MCF 10A (cell line): Measurements from ENCODE around the gene FOXP1. TPM values are rescaled to one million over a fixed set of nuclear protein-coding genes. Genes with fewer than 3 reads are reported as not detected.

Experiments
- BruUV-seq: library from RNA; stranded (reverse); fragments of 400-500 nt; replicated peaks from 2 replicates; lab custom pipeline; 2021; lab: Mats Ljungman, UMichigan
- CTCF ChIA-PET: fragments of 300-600 bp; sonication (Branson Sonifier 250); formaldehyde crosslinking; extraction: SDS; loops from one replicate; lab custom pipeline; 2021; ENCODE audit warnings: antibody characterized with exemption, inconsistent platforms; lab: Yijun Ruan, JAX
- POLR2A ChIA-PET: fragments of 300-600, 350-650 bp; sonication (Branson Sonifier 250); formaldehyde crosslinking; extraction: SDS; loops from one replicate; lab custom pipeline; 2020; ENCODE audit warnings: antibody characterized with exemption, inconsistent platforms; lab: Yijun Ruan, JAX
- DNase-seq: peaks from one replicate; pipeline ENCODE4 v3.0.0-alpha.2; 2018; ENCODE audit not compliant: unreplicated experiment
- H3K27ac Mint-ChIP-seq: one replicate; pipeline ENCODE4 v1.8.0; 2022; ENCODE audit warnings: mild to moderate bottlenecking, low read depth, mixed read lengths; ENCODE audit not compliant: unreplicated experiment
- H3K27me3 Mint-ChIP-seq: one replicate; pipeline ENCODE4 v1.8.0; 2022; ENCODE audit warnings: mixed read lengths; ENCODE audit not compliant: insufficient read depth, unreplicated experiment
- H3K36me3 Mint-ChIP-seq: one replicate; pipeline ENCODE4 v1.8.0; 2022; ENCODE audit warnings: mild to moderate bottlenecking, moderate library complexity, mixed read lengths; ENCODE audit not compliant: insufficient read depth, unreplicated experiment
- H3K4me1 Mint-ChIP-seq: one replicate; pipeline ENCODE4 v1.8.0; 2022; ENCODE audit warnings: mixed read lengths; ENCODE audit not compliant: insufficient read depth, unreplicated experiment
- H3K4me3 Mint-ChIP-seq: one replicate; pipeline ENCODE4 v1.8.0; 2022; ENCODE audit warnings: mild to moderate bottlenecking, moderate library complexity, mixed read lengths; ENCODE audit not compliant: unreplicated experiment
- H3K9me3 Mint-ChIP-seq: one replicate; pipeline ENCODE4 v1.8.0; 2022; ENCODE audit warnings: mixed read lengths; ENCODE audit not compliant: unreplicated experiment
- intact Hi-C: fragments of 100-400 bp; cut with micrococcal nuclease; formaldehyde crosslinking; loops from 2 replicates; pipeline ENCODE4 v1.14.1; 2022
- total RNA-seq: library from RNA; stranded (reverse); gene quantifications from 2 replicates; pipeline ENCODE4 v1.2.3, GENCODE V29; 2022
- TF ChIP-seq, protein P1 (sequence below): fragments of 200-600 bp; IDR thresholded peaks from one replicate; pipeline ENCODE4 v1.8.0; 2022; ENCODE audit warnings: antibody characterized with exemption, mild to moderate bottlenecking; ENCODE audit not compliant: unreplicated experiment

The FOXP1 gene
- total RNA-seq, 1 experiment from 2014 or later = 49.0 TPM

- Mint-ChIP-seq H3K27me3 (no peaks in the 10 kb centered on the region), H3K4me3 (no peak overlapping the region), H3K27ac (no peak overlapping the region), H3K4me1 (peaks cover 14% of the 10 kb centered on the region), H3K9me3 (no peaks in the 10 kb centered on the region), H3K36me3 (peaks cover 11% of the 10 kb centered on the region)
- no peak for DNase-seq
- CTCF ChIA-PET = interaction anchor here (0.6 kb wide), 1 partner anchor 169 kb away, joined by 3 read pairs; no protein-coding TSS in a partner anchor
- TF ChIP-seq, protein P1, sequence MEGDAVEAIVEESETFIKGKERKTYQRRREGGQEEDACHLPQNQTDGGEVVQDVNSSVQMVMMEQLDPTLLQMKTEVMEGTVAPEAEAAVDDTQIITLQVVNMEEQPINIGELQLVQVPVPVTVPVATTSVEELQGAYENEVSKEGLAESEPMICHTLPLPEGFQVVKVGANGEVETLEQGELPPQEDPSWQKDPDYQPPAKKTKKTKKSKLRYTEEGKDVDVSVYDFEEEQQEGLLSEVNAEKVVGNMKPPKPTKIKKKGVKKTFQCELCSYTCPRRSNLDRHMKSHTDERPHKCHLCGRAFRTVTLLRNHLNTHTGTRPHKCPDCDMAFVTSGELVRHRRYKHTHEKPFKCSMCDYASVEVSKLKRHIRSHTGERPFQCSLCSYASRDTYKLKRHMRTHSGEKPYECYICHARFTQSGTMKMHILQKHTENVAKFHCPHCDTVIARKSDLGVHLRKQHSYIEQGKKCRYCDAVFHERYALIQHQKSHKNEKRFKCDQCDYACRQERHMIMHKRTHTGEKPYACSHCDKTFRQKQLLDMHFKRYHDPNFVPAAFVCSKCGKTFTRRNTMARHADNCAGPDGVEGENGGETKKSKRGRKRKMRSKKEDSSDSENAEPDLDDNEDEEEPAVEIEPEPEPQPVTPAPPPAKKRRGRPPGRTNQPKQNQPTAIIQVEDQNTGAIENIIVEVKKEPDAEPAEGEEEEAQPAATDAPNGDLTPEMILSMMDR = no peak
- BruUV-seq = no TSS peak
- POLR2A ChIA-PET = no interaction called here
- intact Hi-C loops = no loop called here
Observed at GRCh38 chr3:71559021-71559420, 24.5 kb downstream of the FOXP1 start.

DNA sequence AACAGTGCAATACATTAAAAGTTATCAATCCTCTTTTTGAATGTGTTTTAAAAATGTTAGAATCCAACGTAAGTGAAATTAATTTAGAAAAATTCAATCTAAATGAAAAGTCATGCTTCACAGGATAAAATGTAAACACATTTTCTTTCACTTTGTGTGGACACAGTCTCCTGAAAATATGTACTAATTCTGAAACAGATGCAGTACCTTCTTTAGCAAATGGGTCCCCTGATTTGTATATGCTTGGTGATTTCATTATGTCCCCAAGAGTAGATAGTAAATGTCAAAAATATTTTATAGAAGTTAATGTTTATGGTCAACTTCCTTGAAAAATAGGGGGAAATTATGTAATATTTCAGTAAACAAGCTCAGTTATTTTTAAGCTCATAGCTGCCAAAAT is 28.9 kb downstream of the FOXP1 start:
- ChIA-PET CTCF (interaction anchor here (0.6 kb wide), 1 partner anchor 361 kb away, joined by 3 read pairs; no protein-coding TSS in a partner anchor), POLR2A (interaction anchor here (0.7 to 1.7 kb wide), 4 partner anchors 11 to 25 kb away, joined by 3 to 6 read pairs (median 4); no protein-coding TSS in a partner anchor)
- TF ChIP-seq, protein P1 = no peak
- H3K9me3 Mint-ChIP-seq = no peaks in the 10 kb centered on the region
- H3K27me3 Mint-ChIP-seq = no peaks in the 10 kb centered on the region
- BruUV-seq = no TSS peak
- peaks cover 5% of the 10 kb centered on the region for H3K36me3 Mint-ChIP-seq
- DNase-seq = no peak
- no peak overlapping the region for H3K4me3 Mint-ChIP-seq
- no peak overlapping the region for H3K27ac Mint-ChIP-seq
- intact Hi-C loops = no loop called here
- H3K4me1 Mint-ChIP-seq = peaks cover 12% of the 10 kb centered on the region

- intact Hi-C loops = no loop called here
Observed at GRCh38 chr3:71551311-71551919, 32.1 kb downstream of the FOXP1 start.

GRCh38 chr3:71549951-71550350 is 33.6 kb downstream of the FOXP1 start:
- TF ChIP-seq, protein P1 = no peak
- ChIA-PET CTCF (interaction anchor here (0.6 kb wide), 2 partner anchors 392 to 1142 kb away, joined by 3 to 4 read pairs; no protein-coding TSS in a partner anchor), POLR2A (interaction anchor here (1.1 to 3.9 kb wide), 4 partner anchors 13 to 102 kb away, joined by 3 to 18 read pairs (median 4); no protein-coding TSS in a partner anchor)
- Mint-ChIP-seq H3K27ac (no peak overlapping the region), H3K4me1 (peaks cover 17% of the 10 kb centered on the region), H3K9me3 (no peaks in the 10 kb centered on the region), H3K36me3 (no peaks in the 10 kb centered on the region), H3K4me3 (no peak overlapping the region), H3K27me3 (no peaks in the 10 kb centered on the region)
- intact Hi-C loops = no loop called here
- BruUV-seq = no TSS peak
- no peak for DNase-seq

More at GRCh38 chr3:71551311-71551919, 32.1 kb downstream of the FOXP1 start:
- Mint-ChIP-seq H3K4me1 (peaks cover 17% of the 10 kb centered on the region), H3K4me3 (no peak overlapping the region), H3K9me3 (no peaks in the 10 kb centered on the region), H3K27ac (peak overlapping the region; percentile 39), H3K27me3 (no peaks in the 10 kb centered on the region), H3K36me3 (no peaks in the 10 kb centered on the region)
- BruUV-seq = no TSS peak
- POLR2A ChIA-PET = interaction anchor here (0.5 to 3.9 kb wide), 3 partner anchors 14 to 1301 kb away, joined by 3 to 18 read pairs (median 4); no protein-coding TSS in a partner anchor
- peak; percentile 33 for DNase-seq
- CTCF ChIA-PET = interaction anchor here (1.0 kb wide), 1 partner anchor 29 kb away, joined by 3 read pairs; no protein-coding TSS in a partner anchor
- TF ChIP-seq, protein P1 = no peak
